Activated T-helper 9 cell treated with anti-CD3 and anti-CD28 coated beads, Interleukin-2, amount 50 U/mL, for 16 hours (primary cell): ENCODE data around the gene ADGRB3.

ENCODE experiments used
- DNase-seq: peaks from one replicate; pipeline ENCODE4 v3.0.0-alpha.2; 2020; ENCODE audit warnings: low read depth

ADGRB3 gene

GRCh38 chr6:68634726-68635411 lies at the start of gene ADGRB3:
ADGRB3 (plus strand) TSS chr6:68635282; CDS start chr6:68638676, 3,394 bp downstream.
- peak; percentile 10 for DNase-seq

DNA sequence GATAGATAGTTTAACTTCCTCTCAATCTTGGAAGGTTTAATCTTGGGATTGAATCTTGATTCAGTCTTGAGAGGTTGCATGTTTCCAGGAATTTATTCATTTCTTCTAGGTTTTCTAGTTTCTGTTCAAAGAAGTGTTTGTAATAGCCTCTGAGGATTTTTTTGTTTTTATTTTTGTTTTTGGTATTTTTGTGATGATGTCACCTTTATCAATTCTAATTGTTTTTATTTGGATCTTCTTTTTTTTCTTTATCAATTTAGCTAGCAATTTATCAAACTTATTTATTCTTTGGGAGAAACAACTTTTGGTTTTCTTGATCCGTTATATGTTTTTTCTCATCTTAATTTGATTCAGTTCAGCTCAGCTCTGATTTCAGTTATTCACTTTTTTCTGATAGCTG lies 41.5 kb upstream of the ADGRB3 start:
- DNase-seq: no peak

DNA sequence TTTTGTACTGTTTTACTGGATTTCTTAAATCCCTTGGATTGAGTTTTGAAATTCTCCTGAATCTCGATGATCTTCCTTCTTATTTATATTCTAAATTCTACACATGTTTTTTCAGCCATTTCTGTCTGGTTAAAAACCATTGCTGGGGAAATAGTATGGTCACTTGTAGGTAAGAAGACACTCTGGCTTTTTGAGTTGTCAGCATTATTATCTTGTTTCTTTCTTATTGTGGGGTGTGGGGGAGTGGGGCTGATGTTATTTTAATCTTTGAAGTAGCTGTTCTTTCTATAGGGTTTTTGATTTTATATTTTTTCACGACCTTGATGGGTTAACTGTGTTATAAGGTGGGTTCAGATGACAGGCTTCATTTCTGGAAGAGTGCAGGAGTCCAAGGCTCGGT lies 37.4 kb upstream of the ADGRB3 start:
- DNase-seq: no peak

DNA sequence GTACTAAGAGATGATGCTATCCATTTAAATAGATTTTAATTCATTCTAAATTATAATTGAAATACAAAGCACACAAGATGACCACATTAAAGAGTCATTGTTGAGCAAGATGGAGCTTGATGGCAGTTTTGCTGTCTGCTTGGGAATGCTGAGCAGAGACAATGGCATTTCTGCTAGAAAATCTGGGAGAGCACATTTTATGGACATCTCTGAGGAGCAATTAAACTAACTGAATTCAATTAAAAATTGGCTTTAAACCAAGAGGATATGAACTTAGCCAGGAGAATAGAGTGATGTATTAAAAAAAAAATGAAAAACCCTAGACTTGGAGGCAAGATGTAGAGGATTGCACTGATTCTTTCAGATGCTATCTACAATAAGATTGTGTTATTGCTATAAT lies 19.1 kb upstream of the ADGRB3 start:
- DNase-seq: no peak

GRCh38 chr6:68625998-68626397 lies 9.1 kb upstream of the ADGRB3 start:
- no peak for DNase-seq

DNA sequence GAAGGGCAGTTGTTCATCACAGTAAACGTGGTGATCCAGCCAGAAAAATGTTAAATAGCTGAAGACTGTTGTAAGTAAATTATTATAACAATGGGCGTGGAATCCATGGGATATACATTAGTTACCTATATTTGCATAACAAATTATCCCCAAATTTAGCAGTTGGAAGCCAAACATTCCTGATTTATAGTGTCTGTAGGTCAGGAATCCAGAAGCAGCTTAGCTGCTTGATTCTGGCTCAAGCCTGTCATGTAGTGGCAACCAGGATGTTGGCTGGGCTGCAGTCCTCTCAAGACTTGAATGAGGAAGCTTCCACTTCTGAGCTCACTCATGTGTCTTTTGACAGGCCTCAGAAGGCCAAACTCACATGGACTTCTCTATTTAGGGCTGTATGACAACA lies 6.9 kb upstream of the ADGRB3 start:
- DNase-seq: no peak

GRCh38 chr6:68632734-68633133 lies 2.3 kb upstream of the ADGRB3 start:
- no peak for DNase-seq

DNA sequence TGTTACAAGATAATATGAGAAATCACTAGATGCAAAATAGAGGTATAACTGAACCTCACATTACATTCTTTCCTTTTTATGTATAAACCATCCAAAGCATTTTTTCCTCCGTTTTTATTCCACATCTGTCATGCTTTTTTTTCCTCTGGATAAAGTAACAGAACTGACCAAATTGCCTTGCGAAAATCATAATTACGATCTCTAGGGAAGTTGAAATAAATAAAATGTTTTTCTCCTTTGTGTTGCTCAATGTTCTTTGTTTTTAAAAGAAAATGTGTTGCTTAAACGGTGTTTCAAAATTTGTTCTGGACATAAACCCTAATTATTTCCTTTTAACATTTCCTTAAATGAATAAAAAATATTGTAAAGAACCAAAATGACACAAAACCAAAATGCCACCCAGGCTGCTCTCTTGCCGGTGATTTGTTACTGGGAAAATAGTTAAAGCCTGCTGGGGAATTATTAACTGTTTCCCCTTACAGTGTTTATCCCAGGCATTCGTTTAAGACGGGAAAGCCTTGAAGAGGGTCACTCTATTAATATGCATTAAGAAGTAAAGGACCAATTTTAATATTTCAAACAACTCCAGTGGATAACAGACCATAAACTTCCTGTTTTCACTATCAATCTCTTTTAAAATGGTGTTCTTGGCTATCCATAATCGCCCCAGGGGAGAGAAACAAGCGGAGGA lies 1.7 kb upstream of the ADGRB3 start:
- no peak for DNase-seq

- DNase-seq: no peak
These were observed 933 bp upstream of the ADGRB3 start for GRCh38 chr6:68633972-68634725.

GRCh38 chr6:68635412-68635705 lies 277 bp downstream of the ADGRB3 start:
- DNase-seq: no peak

GRCh38 chr6:68635706-68636513 lies 828 bp downstream of the ADGRB3 start:
- DNase-seq: no peak

- DNase-seq: no peak
These were observed 1.6 kb downstream of the ADGRB3 start for GRCh38 chr6:68636666-68637065.

DNA sequence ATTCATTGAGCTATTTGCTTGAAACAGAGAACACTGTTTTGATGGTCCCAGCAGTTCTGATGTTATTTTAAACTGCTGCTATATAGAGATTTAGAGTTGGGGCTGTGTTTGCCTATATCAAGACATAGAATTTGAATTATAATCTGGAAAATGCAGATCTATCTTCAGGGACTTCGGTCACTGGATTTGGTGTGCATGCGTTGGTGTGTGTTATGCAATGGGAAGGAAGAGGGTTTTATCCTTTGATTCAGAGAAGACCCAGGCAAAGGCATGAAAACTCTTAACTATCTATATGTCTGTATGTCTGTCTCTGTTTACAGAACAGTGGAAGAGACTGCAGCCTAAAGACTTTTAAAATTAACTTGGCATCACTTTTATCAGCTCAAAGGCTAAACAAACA lies 2.0 kb downstream of the ADGRB3 start:
- DNase-seq: no peak

DNA sequence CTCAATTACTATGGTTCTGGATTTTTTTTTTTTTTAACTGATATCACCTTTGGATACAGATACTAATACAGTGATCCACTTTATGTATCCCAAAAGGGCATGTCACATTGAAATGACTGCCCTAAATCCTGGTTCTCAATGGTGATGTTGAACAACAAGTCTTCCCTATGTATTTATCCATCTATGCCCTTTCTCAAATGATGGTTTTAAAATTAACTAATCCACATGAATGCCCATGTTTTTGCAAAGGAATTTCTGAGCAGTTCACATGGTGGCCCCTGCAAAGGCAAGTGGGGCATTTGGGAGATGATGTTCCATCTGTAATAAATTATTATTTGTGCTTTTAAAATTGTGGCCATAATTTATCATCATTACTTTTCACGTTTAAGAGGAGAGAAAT lies 2.7 kb downstream of the ADGRB3 start:
- no peak for DNase-seq

- DNase-seq: no peak
These were observed 3.3 kb downstream of the ADGRB3 start for GRCh38 chr6:68638230-68638900.

GRCh38 chr6:68639211-68639610 lies 4.1 kb downstream of the ADGRB3 start:
- no peak for DNase-seq

DNA sequence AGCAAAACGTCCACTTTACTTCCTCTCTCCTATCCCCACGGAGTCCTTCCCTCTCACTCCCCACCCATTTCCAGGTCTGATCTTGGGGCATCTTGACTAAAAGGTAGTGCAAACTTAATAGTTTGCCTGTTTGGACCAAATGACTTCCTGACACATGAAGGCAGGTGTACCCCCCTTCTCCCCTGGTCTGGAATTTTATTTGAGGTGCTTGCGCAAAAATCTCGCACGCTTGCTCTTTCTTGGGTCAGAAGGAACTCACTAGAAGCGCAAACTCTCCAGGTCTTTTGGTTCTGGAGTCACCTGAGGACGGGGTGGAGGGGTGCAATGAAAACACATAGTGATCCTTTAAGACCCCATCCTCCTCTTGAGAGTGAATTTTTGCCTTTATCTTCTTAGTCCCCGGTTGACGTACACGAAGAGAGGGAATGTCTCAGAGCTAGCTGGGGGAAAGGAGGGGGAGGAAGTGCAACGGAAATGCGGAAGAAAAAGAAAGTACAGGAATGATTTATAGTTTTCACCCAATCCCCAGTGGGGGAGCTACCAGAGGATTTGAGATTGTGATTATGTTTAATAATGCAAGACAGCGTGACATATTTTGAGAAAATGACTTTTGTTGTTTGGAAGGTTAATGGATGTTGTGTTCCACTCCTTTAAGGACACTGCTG lies 4.9 kb downstream of the ADGRB3 start:
- no peak for DNase-seq

DNA sequence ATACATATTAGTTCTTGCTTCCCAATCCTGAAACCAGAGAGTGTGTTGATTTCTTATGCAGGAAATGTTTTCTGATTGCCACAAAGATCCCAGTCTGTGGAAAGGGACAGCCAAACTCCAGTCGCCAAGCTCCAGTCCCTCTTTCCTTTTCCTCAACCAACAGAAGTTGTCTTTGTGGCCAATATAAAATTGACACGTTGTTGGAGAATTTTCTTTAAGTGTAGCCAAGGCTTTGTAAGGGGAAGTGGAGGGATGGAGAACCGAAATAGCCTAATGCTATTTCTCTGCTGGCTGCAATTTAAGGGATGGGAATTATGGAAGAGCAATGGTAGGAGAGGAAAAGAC lies 5.4 kb downstream of the ADGRB3 start:
- no peak for DNase-seq

- DNase-seq: no peak
These were observed 6.1 kb downstream of the ADGRB3 start for GRCh38 chr6:68641172-68641571.

DNA sequence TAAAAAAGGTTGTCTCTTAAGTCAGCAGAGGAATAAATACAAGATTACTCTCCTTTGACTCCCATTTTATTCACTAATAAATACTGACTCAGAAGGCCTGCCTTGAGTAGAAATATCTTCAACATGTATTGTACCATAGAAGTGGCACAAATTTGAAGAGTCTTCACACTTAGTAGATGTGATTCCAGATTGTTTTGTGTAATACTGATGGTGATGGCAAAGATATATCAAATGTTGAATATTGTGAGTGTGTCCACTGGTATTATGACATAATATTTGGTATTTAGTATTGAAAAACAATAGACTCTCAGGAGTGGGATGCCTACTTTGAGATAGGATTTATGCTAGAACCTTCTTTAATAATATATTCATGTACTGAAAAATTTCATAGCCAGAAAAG lies 7.0 kb downstream of the ADGRB3 start:
- DNase-seq: no peak

DNA sequence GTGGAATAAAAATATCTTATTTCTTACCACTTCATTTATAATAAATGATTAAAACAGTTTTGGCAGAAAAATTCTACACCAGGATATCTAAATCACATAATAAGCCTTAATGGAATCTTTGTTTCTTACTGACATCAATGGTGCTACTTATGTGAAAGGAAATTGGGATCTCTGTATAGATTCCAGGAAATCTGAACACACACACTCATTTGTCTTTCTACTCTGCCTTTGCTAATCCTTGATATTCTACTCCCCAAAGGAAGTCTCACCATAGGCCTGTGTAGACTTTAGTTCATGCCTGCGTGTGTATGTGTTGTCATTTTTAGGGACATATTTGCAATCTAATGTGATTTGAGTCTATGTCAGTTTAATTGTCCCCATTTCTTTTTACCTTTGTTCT lies 7.9 kb downstream of the ADGRB3 start:
- DNase-seq: no peak

GRCh38 chr6:68649669-68650068 lies 14.6 kb downstream of the ADGRB3 start:
- DNase-seq: no peak
